GM21825 (cell line): ENCODE measurements around the gene ACOX3.
"Not testable (repeated sequence)": the region's sequence is repeated elsewhere in the genome, so short reads cannot be mapped to it uniquely, and the experiment has no call there.

Experiments used
- ATAC-seq: cut with Tn5 transposase; IDR thresholded peaks from one replicate; pipeline ENCODE4 v1.9.1; 2021; ENCODE audit warnings: mild to moderate bottlenecking, moderate library complexity; ENCODE audit not compliant: unreplicated experiment

Gene ACOX3

DNA sequence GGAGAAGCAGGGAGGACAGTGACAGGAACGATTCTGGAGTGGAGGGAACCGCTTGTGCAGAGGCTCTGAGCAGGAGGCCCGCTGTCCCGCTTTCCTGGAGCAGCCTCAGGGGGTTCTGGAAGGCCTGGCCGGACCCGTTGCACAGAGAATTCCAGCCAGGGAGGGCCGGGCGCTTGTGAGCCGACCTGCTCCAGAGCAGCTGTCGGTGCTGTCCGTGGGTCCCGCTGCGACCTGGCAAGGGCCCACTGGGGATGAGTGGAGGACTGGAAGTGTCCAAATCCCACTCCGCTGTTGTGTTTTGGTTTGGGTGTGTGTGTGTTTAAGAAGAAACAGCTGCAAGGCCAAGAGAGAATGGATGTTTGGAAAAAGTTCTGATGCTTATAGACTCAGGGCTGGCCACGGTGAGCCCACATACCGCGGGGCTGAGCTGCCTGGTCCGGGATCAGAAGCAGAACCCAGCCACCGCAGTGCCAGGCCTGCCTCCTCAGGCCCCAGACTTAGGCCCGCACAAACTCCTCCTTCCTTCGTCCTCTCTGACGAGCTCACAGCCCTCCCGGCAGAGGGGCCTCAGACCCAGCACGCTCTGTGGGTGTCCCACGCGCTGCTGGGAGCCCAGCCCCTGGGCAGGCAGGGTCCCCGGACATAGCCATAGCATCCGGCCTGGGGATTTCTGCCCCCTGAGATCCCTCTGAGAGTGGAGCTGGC, 97.1 kb downstream of the ACOX3 start:
- no peak for ATAC-seq

GRCh38 chr4:8342651-8343261, 97.8 kb downstream of the ACOX3 start:
- no peak for ATAC-seq

DNA sequence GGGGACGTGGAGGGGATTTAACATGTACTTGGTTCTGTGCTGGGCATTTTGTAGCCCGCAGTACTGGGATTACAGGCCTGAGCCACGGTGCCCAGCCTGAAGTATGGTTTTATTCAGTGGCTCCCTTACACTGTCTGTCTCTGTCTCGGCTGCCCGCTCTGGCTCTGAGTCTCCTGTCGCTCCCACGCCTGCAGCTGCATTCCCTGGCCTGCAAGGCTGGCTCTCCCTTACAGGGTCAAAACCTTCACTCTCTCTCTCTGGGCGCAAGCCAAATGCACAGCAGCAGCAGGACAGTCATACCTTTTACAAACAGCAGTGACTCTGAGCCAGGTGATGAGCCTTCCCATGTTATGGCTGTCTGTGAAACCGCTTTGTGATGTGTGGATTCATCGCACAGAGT, 98.8 kb downstream of the ACOX3 start:
- no peak for ATAC-seq

DNA sequence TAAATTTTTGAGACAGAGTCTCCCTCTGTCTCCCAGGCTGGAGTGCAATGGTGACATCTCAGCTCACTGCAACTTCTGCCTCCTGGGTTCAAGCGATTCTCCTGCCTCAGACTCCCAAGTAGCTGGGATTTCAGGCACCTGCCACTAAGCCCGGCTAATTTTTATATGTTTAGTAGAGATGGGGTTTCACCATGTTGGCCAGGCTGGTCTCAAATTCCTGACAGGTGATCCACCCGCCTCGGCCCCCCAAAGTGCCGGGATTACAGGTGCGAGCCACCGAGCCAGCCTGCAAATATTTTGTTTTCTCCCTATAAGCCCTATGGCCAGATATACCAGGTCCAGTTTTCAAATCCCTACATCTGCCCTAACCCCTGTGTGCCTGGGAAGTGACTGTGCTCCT, 99.2 kb downstream of the ACOX3 start:
- ATAC-seq: not testable (repeated sequence)

GRCh38 chr4:8340781-8341241, 99.7 kb downstream of the ACOX3 start:
- no peak for ATAC-seq

DNA sequence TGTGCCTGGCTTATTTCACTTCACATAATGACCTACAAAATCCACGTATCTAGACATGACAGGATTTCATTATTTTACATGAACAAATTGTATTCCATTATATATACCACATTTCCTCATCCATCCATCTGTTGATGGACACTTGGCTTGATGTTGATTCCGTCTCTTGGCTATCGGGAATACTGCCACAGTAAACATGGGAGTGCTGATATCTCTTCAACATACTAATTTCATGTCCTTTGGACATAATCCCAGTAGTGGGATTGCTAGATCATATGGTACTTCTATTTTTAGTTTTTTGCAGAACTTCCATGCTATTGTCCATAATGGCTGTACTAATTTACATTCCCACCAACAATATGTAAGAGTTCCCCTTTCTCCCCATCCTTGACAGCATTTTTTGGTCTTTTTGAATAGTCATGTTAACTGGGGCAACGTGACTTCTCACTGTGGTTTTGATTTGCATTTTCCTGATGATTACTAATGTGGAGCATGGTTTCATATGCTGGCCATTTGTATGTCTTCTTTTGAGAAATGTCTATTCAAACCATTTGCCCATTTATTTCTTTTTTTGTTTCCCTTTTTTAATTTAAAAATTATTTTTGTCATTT, 102.1 kb downstream of the ACOX3 start:
- ATAC-seq: no peak

GRCh38 chr4:8336412-8337075, 104.0 kb downstream of the ACOX3 start:
- no peak for ATAC-seq

GRCh38 chr4:8335848-8336247, 104.7 kb downstream of the ACOX3 start:
- ATAC-seq: no peak

DNA sequence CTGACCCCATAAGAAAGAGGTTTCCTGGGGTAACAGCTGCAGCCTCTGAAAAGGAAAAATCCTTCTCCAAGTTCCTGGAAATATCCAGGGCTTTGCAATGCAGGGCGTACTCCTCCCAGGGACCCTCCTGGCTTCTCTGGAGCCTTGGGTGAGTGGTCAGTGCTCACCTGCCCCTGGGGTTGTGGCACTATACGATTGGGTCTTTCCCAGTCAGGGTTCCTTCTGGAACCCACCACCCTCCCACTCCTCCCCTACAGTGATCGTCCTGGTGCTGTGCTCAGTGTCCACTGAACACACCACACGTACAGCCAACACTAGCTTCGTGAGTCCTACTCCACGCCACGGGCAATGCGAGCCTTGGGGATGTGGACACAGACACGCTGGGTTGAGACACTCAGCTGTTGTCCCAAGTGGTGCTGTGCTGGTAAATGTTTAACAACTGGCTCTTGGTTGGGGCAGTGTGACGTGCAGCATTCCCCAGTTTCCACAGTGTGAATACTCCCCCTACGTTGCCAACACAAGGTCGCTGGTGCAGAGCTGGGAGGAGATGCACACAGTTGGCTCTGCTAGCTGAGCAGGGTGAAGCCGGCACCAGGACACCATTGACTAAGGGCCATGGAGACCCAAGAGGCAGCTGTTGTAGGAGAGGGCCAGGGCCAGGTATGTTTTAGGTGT, 105.6 kb downstream of the ACOX3 start:
- ATAC-seq: no peak

GRCh38 chr4:8333726-8334460, 106.6 kb downstream of the ACOX3 start:
- no peak for ATAC-seq

- no peak for ATAC-seq
Measured at GRCh38 chr4:8332891-8333331, 107.6 kb downstream of the ACOX3 start.

DNA sequence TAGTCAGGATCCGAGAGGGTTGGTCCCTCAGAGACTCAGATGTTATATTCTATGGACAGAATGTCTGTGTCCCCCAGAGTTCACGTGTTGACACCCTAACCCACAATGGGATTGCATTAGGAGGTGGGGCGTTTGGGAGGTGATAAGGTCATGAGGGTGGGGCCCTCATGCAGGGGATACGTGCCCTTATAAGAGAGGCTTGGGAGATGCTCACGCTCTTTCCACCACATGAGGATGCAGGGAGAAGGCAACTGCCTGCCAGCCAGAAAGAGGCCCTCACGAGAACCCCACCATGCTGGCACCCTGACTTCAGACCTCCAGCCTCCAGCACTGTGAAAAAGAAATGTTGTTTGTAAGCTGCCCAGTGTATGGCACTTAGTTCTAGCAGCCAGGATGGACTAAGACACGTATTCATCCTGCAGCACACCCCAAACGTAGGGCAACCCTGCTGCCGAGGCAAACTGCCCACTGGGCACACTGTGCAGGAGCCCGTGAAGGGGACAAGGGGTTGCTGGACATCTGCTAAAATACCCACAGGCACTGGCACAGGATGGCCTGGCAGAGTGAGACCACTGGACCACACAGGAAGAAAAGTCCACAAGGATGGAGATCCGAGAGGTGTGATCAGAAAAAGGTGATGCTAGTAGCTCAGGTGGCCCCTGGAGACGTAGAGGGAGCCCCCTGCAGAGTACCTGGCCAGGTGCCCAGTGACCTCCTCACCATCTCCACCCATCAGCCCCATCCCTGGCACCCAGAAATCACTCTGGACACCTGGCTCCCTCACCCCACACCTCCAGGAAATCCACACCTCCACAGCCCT, 108.3 kb downstream of the ACOX3 start:
- ATAC-seq: no peak

DNA sequence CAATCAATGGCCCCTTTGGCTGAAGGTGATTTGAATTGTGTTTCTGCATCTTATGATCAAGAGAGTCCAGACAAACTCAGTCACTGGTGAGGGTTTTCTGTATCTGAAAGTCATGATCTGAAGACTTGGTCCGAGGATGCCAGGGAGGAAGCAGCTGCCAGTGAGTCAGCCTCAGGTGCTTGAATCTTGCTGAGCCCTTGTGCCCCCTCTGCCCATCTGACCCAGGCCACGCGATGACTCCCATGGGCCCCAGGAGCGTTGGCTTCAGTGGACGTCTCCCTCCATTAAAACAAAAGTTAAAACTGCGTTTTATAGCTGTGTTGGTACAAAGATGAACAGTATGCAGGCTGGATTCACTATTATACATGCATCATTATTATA, 109.0 kb downstream of the ACOX3 start:
- no peak for ATAC-seq

- no peak for ATAC-seq
Measured at GRCh38 chr4:8330821-8331574, 109.5 kb downstream of the ACOX3 start.

GRCh38 chr4:8329859-8330761, 110.4 kb downstream of the ACOX3 start:
- no peak for ATAC-seq

DNA sequence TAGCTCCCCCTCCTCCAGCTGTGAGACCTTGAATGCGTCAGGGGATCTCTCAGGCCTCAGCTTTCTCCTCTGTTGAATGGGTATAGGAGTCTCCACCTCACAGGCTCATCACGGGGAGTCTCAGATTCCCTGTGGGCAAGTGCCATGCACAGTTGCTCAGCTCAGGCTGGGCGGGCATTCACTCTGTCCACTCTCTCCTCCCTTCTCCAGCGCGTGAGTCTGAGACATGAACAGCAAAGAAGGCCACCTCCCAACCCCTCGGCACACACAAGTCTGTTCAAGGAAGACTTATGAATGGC, 111.0 kb downstream of the ACOX3 start:
- ATAC-seq: no peak

DNA sequence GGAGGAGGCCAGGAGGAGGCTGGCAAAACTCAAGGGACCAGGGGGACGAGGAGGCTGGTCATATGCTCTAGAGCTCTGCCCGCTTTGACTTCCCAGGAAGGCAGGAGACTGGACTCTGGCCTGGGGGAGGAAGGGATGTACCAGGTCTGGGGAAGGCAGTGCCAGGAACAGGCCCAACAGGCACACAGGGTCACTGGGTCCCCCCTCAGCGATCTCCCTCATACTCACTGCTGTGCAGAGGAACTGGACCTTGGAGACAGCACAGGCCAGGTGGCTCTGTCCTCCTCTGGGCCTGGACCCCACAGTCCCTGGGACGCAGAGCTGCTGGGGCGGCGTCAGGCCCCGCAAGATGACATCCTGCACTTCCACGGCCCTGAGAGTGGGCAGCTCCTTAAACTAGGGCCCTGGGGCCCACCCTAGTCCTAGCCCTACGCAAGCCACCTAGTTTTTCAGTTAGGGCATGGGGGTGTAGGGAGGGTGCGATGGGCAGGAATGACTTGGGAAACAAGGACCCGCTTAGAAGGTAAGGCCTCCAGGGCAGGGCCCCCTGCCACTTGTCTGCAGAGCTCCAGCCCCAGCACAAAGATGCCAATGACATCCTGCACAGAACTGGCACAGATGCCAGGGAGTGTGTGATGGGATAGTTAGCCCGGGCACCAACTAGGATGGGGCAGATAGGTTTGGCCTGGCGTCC, 111.5 kb downstream of the ACOX3 start:
- ATAC-seq: no peak
